AML-193 (cell line): ENCODE results near the gene UGT2B10.
"Not testable (repeated sequence)": the region's sequence is repeated elsewhere in the genome, so short reads cannot be mapped to it uniquely, and the experiment has no call there.

Source experiments
- DNase-seq, 2 experiments: peaks; one replicate each; lab custom pipeline; 2025; lab: John Stamatoyannopoulos, UW

Gene UGT2B10

GRCh38 chr4:68815617-68816409, at the start of gene UGT2B10:
Gene UGT2B10 (plus strand): TSS chr4:68815994. CDS start chr4:68816020, 26 bp downstream.
- not testable (repeated sequence) for DNase-seq

GRCh38 chr4:68771836-68772235, 44.0 kb upstream of the UGT2B10 start:
- DNase-seq = not testable (repeated sequence)

GRCh38 chr4:68773699-68774098, 42.1 kb upstream of the UGT2B10 start:
- DNase-seq = no peak

GRCh38 chr4:68780232-68780631, 35.6 kb upstream of the UGT2B10 start:
- no peak for DNase-seq

- no peak for DNase-seq
Observed at GRCh38 chr4:68797048-68797447, 18.7 kb upstream of the UGT2B10 start.

- no peak for DNase-seq
Observed at GRCh38 chr4:68797618-68798017, 18.2 kb upstream of the UGT2B10 start.

GRCh38 chr4:68803013-68803412, 12.8 kb upstream of the UGT2B10 start:
- no peak for DNase-seq

- no peak for DNase-seq
Observed at GRCh38 chr4:68808060-68808459, 7.7 kb upstream of the UGT2B10 start.

- no peak for DNase-seq
Observed at GRCh38 chr4:68810919-68811318, 4.9 kb upstream of the UGT2B10 start.

- not testable (repeated sequence) for DNase-seq
Observed at GRCh38 chr4:68816410-68817265, 844 bp downstream of the UGT2B10 start.

GRCh38 chr4:68817386-68817785, 1.6 kb downstream of the UGT2B10 start:
- no peak for DNase-seq

GRCh38 chr4:68818030-68818462, 2.3 kb downstream of the UGT2B10 start:
- DNase-seq = not testable (repeated sequence)

- no peak for DNase-seq
Observed at GRCh38 chr4:68831642-68832041, 15.8 kb downstream of the UGT2B10 start.

- no peak for DNase-seq
Observed at GRCh38 chr4:68850293-68850692, 34.5 kb downstream of the UGT2B10 start.

- DNase-seq = no peak
Observed at GRCh38 chr4:68855771-68856170, 40.0 kb downstream of the UGT2B10 start.

- DNase-seq = no peak
Observed at GRCh38 chr4:68858039-68858438, 42.2 kb downstream of the UGT2B10 start.

- DNase-seq = no peak
Observed at GRCh38 chr4:68859655-68860054, 43.9 kb downstream of the UGT2B10 start.

- DNase-seq = no peak
Observed at GRCh38 chr4:68861057-68861456, 45.3 kb downstream of the UGT2B10 start.

- DNase-seq = no peak
Observed at GRCh38 chr4:68864438-68865187, 48.8 kb downstream of the UGT2B10 start.

- no peak for DNase-seq
Observed at GRCh38 chr4:68865188-68865638, 49.4 kb downstream of the UGT2B10 start.

- no peak for DNase-seq
Observed at GRCh38 chr4:68865760-68866159, 50.0 kb downstream of the UGT2B10 start.

- DNase-seq = no peak
Observed at GRCh38 chr4:68869274-68869773, 53.5 kb downstream of the UGT2B10 start.
